Mammary epithelial cell (primary cell): ENCODE data around the gene GLCCI1.

ENCODE experiments used
- EZH2 ChIP-seq: IDR thresholded peaks from 2 replicates; pipeline ENCODE4 v1.6.1; 2012; ENCODE audit warnings: low read length, inconsistent platforms, borderline replicate concordance
- TF ChIP-seq, protein P1 (sequence below), 2 donors: IDR thresholded peaks in 1 of 2; conservative IDR thresholded peaks in 1 of 2; 2 replicates each; pipeline ENCODE4 v1.5.1; 2011 to 2012; ENCODE audit warnings: inconsistent platforms in 2 of 2, low read length in 2 of 2, mild to moderate bottlenecking in 2 of 2, control low read depth in 1 of 2, low read depth in 1 of 2; ENCODE audit not compliant: insufficient read depth in 1 of 2; ENCODE audit errors: extremely low read depth in 1 of 2

DNA sequence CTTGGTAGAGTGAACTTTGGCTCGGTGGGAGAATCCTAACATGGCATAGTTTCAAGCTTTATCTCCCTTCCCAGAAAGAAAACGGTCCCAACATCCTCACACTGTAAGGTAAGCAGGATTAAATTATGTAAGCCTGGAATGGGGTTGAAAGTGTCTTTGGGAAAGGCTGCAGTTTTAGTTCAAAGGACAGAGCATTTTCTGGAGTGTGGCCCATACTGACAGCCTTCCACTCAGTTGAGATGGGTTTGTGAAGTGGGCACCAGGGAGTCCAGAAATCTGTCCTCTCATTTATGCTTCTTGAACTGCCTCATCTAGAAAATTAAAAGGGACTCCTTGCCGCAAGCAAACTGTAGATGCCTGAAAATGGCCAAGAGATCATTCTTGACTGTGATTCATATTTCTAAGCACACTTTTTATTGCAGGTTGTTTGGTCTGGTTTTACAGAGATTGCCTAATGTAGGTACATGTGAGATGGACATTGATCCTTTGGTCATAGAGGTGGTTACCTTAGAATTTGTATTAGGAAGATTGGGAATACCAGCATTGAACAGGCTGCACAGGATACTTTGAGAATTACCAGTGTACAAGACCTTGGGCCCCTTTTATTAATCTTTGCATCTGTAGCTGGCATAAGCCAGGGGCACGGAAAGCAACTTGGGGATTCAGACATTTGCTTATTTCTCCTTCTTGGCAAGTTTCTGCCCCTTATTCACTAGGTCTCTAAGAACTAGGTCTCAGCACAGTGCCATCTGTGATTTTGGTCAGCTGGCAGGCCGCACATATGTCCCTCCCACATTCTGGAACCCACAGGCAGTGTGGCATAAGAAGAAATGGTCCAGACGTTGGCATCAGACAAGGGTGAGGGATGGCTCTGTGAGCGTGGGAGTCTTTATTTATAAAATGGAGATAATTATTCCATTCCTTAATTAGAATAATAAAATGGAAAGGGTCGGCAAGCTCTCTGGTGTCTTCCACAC, 125.9 kb downstream of the GLCCI1 start:
- TF ChIP-seq, protein P1, sequence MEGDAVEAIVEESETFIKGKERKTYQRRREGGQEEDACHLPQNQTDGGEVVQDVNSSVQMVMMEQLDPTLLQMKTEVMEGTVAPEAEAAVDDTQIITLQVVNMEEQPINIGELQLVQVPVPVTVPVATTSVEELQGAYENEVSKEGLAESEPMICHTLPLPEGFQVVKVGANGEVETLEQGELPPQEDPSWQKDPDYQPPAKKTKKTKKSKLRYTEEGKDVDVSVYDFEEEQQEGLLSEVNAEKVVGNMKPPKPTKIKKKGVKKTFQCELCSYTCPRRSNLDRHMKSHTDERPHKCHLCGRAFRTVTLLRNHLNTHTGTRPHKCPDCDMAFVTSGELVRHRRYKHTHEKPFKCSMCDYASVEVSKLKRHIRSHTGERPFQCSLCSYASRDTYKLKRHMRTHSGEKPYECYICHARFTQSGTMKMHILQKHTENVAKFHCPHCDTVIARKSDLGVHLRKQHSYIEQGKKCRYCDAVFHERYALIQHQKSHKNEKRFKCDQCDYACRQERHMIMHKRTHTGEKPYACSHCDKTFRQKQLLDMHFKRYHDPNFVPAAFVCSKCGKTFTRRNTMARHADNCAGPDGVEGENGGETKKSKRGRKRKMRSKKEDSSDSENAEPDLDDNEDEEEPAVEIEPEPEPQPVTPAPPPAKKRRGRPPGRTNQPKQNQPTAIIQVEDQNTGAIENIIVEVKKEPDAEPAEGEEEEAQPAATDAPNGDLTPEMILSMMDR (conservative IDR thresholded peaks at IDR 0.05 in 1 of 2, IDR thresholded peaks at IDR 0.05 in 1 of 2; ENCODE audit: extremely low read depth in 1 of 2, insufficient read depth in 1 of 2, low read depth in 1 of 2, low read length in 2 of 2): no peak
- TF ChIP-seq EZH2: no peak
